ENCODE measurements around the gene KIF19. TPM values are rescaled to one million over a fixed set of nuclear protein-coding genes. Genes with fewer than 3 reads are reported as not detected.

The KIF19 gene
- total and polyA plus RNA-seq, 8 donors, result 0.20 to 44.3 (median 0.58) TPM; not detected in 3

- no peak for DNase-seq
- intact Hi-C loops (cut with DNase I; ENCODE audit: low total_unique reads), result no loop called here
- Histone ChIP-seq H3K9me3 (no peaks in the 10 kb centered on the region), H3K4me1 (peaks cover 0 to 12% (median 5%) of the 10 kb centered on the region in 4 donors), H3K36me3 (no peaks in the 10 kb centered on the region), H3K27ac (no peak overlapping the region), H3K27me3 (peaks cover 0 to 8% (median 0%) of the 10 kb centered on the region in 3 donors), H3K4me3 (no peak overlapping the region)
- TF ChIP-seq POLR2A (IDR thresholded peaks at IDR 0.05) (no peak), POLR2AphosphoS5 (IDR thresholded peaks at IDR 0.05) (no peak), CTCF (IDR thresholded peaks at IDR 0.05) (no peak), EP300 (IDR thresholded peaks at IDR 0.05) (no peak)
- WGBS, 5 donors, result 88 to 92% (median 90%) methylated on average over 10 of the region's 10 CpGs
Measured at GRCh38 chr17:74292495-74292894, 33.5 kb upstream of the KIF19 start.

- no peak overlapping the region for H3K27ac ChIP-seq
- no peaks in the 10 kb centered on the region for H3K36me3 ChIP-seq
- intact Hi-C loops (cut with DNase I; ENCODE audit: low total_unique reads), result no loop called here
- peaks cover 0 to 8% (median 5%) of the 10 kb centered on the region in 4 donors for H3K4me1 ChIP-seq
- TF ChIP-seq POLR2A (IDR thresholded peaks at IDR 0.05) (no peak), EP300 (IDR thresholded peaks at IDR 0.05) (no peak), POLR2AphosphoS5 (IDR thresholded peaks at IDR 0.05) (no peak), CTCF (IDR thresholded peaks at IDR 0.05) (no peak)
- no peak overlapping the region for H3K4me3 ChIP-seq
- peaks cover 0 to 40% (median 11%) of the 10 kb centered on the region in 3 donors for H3K27me3 ChIP-seq
- DNase-seq, result peak in 1 of 2 donors; percentile 57
- no peaks in the 10 kb centered on the region for H3K9me3 ChIP-seq
- WGBS, 5 donors, result 53 to 63% (median 54%) methylated on average over 10 of the region's 10 CpGs
Measured at GRCh38 chr17:74295625-74296547, 30.1 kb upstream of the KIF19 start.

GRCh38 chr17:74296548-74296936, 29.5 kb upstream of the KIF19 start:
- Histone ChIP-seq H3K9me3 (no peaks in the 10 kb centered on the region), H3K27me3 (peaks cover 0 to 46% (median 11%) of the 10 kb centered on the region in 3 donors), H3K4me3 (no peak overlapping the region), H3K27ac (no peak overlapping the region), H3K4me1 (peaks cover 0 to 8% (median 5%) of the 10 kb centered on the region in 4 donors), H3K36me3 (no peaks in the 10 kb centered on the region)
- intact Hi-C loops (cut with DNase I; ENCODE audit: low total_unique reads), result no loop called here
- DNase-seq, result peak; percentile 52 to 83
- WGBS, 5 donors, result 4 to 9% (median 7%) methylated on average over 4 to 5 of the region's 5 CpGs
- TF ChIP-seq CTCF (IDR thresholded peaks at IDR 0.05) (peak in 3 of 7 experiments; percentile 40 to 54 (median 42)), EP300 (IDR thresholded peaks at IDR 0.05) (no peak)

GRCh38 chr17:74297941-74298340, 28.1 kb upstream of the KIF19 start:
- no peak for TF ChIP-seq EP300 (IDR thresholded peaks at IDR 0.05)
- TF ChIP-seq POLR2A (IDR thresholded peaks at IDR 0.05), result no peak
- TF ChIP-seq POLR2AphosphoS5 (IDR thresholded peaks at IDR 0.05), result no peak
- H3K27me3 ChIP-seq, result peaks cover 0 to 46% (median 11%) of the 10 kb centered on the region in 3 donors
- no peak for DNase-seq
- no peak overlapping the region for H3K27ac ChIP-seq
- no peaks in the 10 kb centered on the region for H3K9me3 ChIP-seq
- intact Hi-C loops (cut with DNase I; ENCODE audit: low total_unique reads), result no loop called here
- no peaks in the 10 kb centered on the region for H3K36me3 ChIP-seq
- whole genome bisulfite sequencing, 5 donors, result 76 to 84% (median 77%) methylated on average over 4 of the region's 4 CpGs
- H3K4me1 ChIP-seq, result peaks cover 0 to 8% (median 5%) of the 10 kb centered on the region in 4 donors
- H3K4me3 ChIP-seq, result no peak overlapping the region

Measured in stomach (tissue), 9 donors.